ENCODE results near the gene CYTIP. TPM values are rescaled to one million over a fixed set of nuclear protein-coding genes. Genes with fewer than 3 reads are reported as not detected.
"Not testable (repeated sequence)": the region's sequence is repeated elsewhere in the genome, so short reads cannot be mapped to it uniquely, and the experiment has no call there.

Gene CYTIP
- total RNA-seq, 4 donors from 2014 or later: 5.3 to 10.8 (median 7.1) TPM

- WGBS, 2 donors: 47 to 63% methylated on average over 4 of the region's 4 CpGs
- intact Hi-C loops (cut with DNase I; ENCODE audit: low total_unique reads): no loop called here
- H3K4me3 ChIP-seq (ENCODE audit: low read depth, poor library complexity, severe bottlenecking): no peak overlapping the region
- TF ChIP-seq POLR2A (IDR thresholded peaks at IDR 0.05) (no peak), CTCF (IDR thresholded peaks at IDR 0.05) (no peak)
- no peak for DNase-seq (ENCODE audit: low spot score in 2 of 2)
Measured at GRCh38 chr2:157413326-157414035, 30.4 kb downstream of the CYTIP start.

GRCh38 chr2:157411624-157412336 lies 32.1 kb downstream of the CYTIP start:
- 91 to 96% methylated on average over 3 of the region's 3 CpGs for WGBS, 2 donors

GRCh38 chr2:157405398-157405797 lies 38.5 kb downstream of the CYTIP start:
- DNase-seq (ENCODE audit: low spot score in 2 of 2); H3K4me3 ChIP-seq (ENCODE audit: low read depth, poor library complexity, severe bottlenecking); intact Hi-C loops (cut with DNase I; ENCODE audit: low total_unique reads): not testable (repeated sequence)

More at GRCh38 chr2:157411624-157412336, 32.1 kb downstream of the CYTIP start:
- intact Hi-C loops (cut with DNase I; ENCODE audit: low total_unique reads): no loop called here
- no peak for DNase-seq (ENCODE audit: low spot score in 2 of 2)
- no peak for TF ChIP-seq POLR2A (IDR thresholded peaks at IDR 0.05)
- TF ChIP-seq CTCF (IDR thresholded peaks at IDR 0.05): no peak
- H3K4me3 ChIP-seq (ENCODE audit: low read depth, poor library complexity, severe bottlenecking): no peak overlapping the region

- no peak for DNase-seq (ENCODE audit: low spot score in 2 of 2)
- H3K4me3 ChIP-seq (ENCODE audit: low read depth, poor library complexity, severe bottlenecking): no peak overlapping the region
- TF ChIP-seq POLR2A (IDR thresholded peaks at IDR 0.05) (no peak), CTCF (IDR thresholded peaks at IDR 0.05) (no peak)
- intact Hi-C loops (cut with DNase I; ENCODE audit: low total_unique reads): no loop called here
- WGBS, 2 donors: 76 to 77% methylated on average over 2 of the region's 2 CpGs
Measured at GRCh38 chr2:157404363-157404762, 39.5 kb downstream of the CYTIP start.

- H3K4me3 ChIP-seq (ENCODE audit: low read depth, poor library complexity, severe bottlenecking); intact Hi-C loops (cut with DNase I; ENCODE audit: low total_unique reads); DNase-seq (ENCODE audit: low spot score in 2 of 2): not testable (repeated sequence)
- 75 to 80% methylated on average over 15 of the region's 15 CpGs for WGBS, 2 donors
Measured at GRCh38 chr2:157402801-157403485, 40.9 kb downstream of the CYTIP start.

- H3K4me3 ChIP-seq (ENCODE audit: low read depth, poor library complexity, severe bottlenecking): no peak overlapping the region
- WGBS, 2 donors: 72 to 84% methylated on average over 3 of the region's 3 CpGs
- intact Hi-C loops (cut with DNase I; ENCODE audit: low total_unique reads): no loop called here
- no peak for TF ChIP-seq CTCF (IDR thresholded peaks at IDR 0.05)
- TF ChIP-seq POLR2A (IDR thresholded peaks at IDR 0.05): no peak
- no peak for DNase-seq (ENCODE audit: low spot score in 2 of 2)
Measured at GRCh38 chr2:157395811-157396210, 48.1 kb downstream of the CYTIP start.

Measured in lower leg skin (tissue), 4 donors.